Posterior vena cava (tissue), 2 donors: ENCODE measurements around the gene ASXL2. TPM values are rescaled to one million over a fixed set of nuclear protein-coding genes. Genes with fewer than 3 reads are reported as not detected.

ENCODE experiments used
- DNase-seq: peaks from one replicate; pipeline ENCODE4 v3.0.0-alpha.2; 2020; ENCODE audit warnings: low spot score
- intact Hi-C, 2 donors: fragments of 100-400 bp; cut with DNase I; formaldehyde crosslinking; loops; one replicate each; pipeline versions ENCODE4 v1.14.1 to v1.14.2; 2022 to 2023
- total RNA-seq, 2 donors: library from RNA; stranded (reverse); fragmentation: NEBNext Ultra II Directional; extraction: Animal tissue kit (Norgen Biotek cat#: 25700); gene quantifications; one replicate each; pipeline ENCODE4 v1.2.1, GENCODE V29; 2021
- donor health status: DM: yes; HTN: yes; CAD: no.
- donor health status: DM: yes; HTN: yes; CAD: no.

The ASXL2 gene
- total RNA-seq, 2 donors from 2014 or later, result 24.1 to 29.2 TPM

DNA sequence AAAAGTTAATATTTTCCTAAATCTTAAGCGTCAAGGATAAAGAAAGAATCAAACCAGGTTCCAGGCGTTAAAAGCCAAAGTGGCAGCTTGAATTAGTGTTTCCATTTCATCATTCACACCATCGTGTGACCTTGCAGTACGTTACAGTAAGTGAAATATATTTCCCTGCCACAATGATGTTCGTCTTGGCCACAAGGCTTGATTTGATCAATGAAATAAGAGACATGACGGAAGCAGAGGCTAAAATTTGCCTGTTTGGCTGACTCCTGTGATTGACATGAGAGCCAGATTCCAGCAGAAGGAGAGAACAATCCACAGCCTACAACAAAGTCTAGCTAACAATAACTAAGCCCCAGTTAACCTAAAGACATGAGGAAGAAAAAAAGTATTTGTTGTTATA is 62.0 kb downstream of the ASXL2 start:
- DNase-seq, result no peak
- intact Hi-C loops, result no loop called here

GRCh38 chr2:25814681-25815080 is 63.6 kb downstream of the ASXL2 start:
- intact Hi-C loops, result no loop called here

GRCh38 chr2:25810428-25810827 is 67.9 kb downstream of the ASXL2 start:
- no peak for DNase-seq
- intact Hi-C loops, result no loop called here

More at GRCh38 chr2:25814681-25815080, 63.6 kb downstream of the ASXL2 start:
- no peak for DNase-seq

GRCh38 chr2:25809646-25810045 is 68.6 kb downstream of the ASXL2 start:
- intact Hi-C loops, result no loop called here
- no peak for DNase-seq

DNA sequence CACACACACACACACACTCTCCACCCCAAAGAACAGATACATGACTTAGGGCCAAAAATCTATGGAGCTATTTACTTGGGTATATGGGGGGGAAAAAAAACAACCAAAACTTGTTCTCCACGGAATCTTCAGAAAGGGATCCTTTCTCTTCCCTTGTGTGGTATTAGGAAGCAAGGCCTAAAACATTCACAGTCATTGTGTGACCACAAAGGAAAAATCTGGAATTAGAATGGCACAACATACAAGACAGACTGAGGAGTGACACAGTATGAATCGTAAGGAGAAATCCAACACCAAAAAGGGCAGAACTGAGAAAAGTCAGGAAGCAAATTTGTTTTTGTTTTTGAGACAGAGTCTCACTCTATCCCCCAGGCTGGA is 70.3 kb downstream of the ASXL2 start:
- no peak for DNase-seq
- intact Hi-C loops, result no loop called here

DNA sequence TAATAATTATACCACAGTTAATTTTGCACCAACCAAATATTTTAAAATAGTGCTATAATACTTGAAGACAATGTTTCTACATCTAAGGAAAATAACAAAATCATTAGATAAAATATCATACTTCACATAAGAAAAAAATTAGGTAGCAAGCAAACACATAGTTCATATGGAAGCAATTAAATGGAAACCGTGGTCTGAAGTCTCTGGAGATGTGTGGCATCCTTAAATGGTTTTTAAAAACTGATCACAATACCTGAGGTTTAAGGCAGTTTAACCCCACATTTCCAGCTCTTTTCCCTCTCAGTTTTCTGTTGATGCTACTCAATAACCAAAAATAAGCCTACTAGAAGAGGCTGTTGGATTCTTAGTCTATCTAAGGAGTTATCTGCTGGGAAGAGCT is 71.3 kb downstream of the ASXL2 start:
- intact Hi-C loops, result no loop called here

GRCh38 chr2:25805987-25806386 is 72.3 kb downstream of the ASXL2 start:
- intact Hi-C loops, result no loop called here
- DNase-seq, result no peak

More for the DNA sequence above, 71.3 kb downstream of the ASXL2 start:
- DNase-seq, result no peak

- no peak for DNase-seq
- intact Hi-C loops, result no loop called here
These were observed 73.9 kb downstream of the ASXL2 start for GRCh38 chr2:25804338-25804737.

GRCh38 chr2:25799301-25799700 is 79.0 kb downstream of the ASXL2 start:
- intact Hi-C loops, result no loop called here
- no peak for DNase-seq

- DNase-seq, result no peak
- intact Hi-C loops, result no loop called here
These were observed 80.4 kb downstream of the ASXL2 start for GRCh38 chr2:25797620-25798488.

GRCh38 chr2:25794544-25795276 is 83.6 kb downstream of the ASXL2 start:
- DNase-seq, result no peak
- intact Hi-C loops, result no loop called here

- intact Hi-C loops, result no loop called here
- no peak for DNase-seq
These were observed 88.1 kb downstream of the ASXL2 start for GRCh38 chr2:25790074-25790790.

GRCh38 chr2:25788457-25788856 is 89.8 kb downstream of the ASXL2 start:
- no peak for DNase-seq
- intact Hi-C loops, result no loop called here

GRCh38 chr2:25787020-25787419 is 91.3 kb downstream of the ASXL2 start:
- no peak for DNase-seq
- intact Hi-C loops, result no loop called here

GRCh38 chr2:25784404-25784803 is 93.9 kb downstream of the ASXL2 start:
- DNase-seq, result no peak
- intact Hi-C loops, result no loop called here

GRCh38 chr2:25777077-25777476 is 101.2 kb downstream of the ASXL2 start:
- DNase-seq, result no peak
- intact Hi-C loops, result no loop called here

DNA sequence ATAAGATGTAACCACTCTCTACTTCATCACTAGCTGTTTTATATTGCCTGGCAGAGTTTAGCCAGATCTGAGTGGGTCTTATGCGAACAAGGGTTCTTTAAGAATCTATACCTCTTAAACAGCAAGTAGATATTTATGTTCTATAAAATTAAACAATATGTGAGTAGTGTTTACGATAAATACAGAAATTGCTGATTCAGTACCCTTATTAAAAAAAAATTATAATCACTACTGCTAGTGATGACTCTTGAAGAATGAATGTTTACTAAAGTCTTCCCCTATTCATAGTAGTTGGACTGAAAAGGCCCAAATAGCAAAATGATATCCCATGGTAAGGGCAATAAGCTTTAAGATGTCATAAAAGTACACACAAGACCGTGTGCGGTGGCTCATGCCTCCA is 106.2 kb downstream of the ASXL2 start:
- intact Hi-C loops, result no loop called here
- DNase-seq, result no peak

DNA sequence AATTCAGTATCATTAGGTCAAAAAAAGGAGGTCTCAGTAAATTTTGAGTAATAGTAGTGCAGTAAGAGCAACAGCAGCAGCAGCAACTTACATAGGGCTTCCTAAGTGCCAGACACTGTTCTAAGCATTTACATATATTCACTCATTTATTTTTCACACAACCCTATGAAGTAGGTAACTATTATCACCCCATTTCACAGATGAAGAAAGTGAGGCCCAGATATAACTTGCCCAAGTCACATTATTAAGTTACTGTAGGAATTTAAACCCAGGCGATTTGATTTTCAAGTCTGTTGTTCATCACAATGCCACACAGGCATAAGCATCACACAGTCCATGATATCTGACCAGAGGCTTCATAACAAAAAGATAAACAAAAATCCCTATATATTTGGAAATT is 114.7 kb downstream of the ASXL2 start:
- intact Hi-C loops, result no loop called here
- no peak for DNase-seq

GRCh38 chr2:25760297-25760696 is 118.0 kb downstream of the ASXL2 start:
- intact Hi-C loops, result no loop called here
- no peak for DNase-seq

DNA sequence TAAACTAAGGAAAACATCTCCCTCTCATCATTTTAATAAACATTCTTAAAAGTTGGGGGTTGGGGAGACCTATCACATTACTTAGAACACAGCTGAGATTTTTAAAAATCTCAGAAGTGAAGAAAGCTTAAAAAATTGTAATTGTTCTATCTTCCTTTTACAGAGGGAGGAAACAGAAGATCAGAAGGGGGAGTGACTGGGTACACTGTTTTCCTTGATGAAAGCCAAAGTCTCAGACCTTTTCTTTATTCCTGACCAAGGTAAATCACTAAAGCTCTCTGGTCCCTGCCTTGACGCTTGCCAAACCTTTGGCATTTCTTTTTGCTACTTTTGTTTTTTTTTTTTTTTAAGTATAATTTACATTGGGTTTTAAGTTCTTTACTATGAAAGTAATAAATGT is 119.9 kb downstream of the ASXL2 start:
- intact Hi-C loops, result no loop called here
- DNase-seq, result no peak
